CD4-positive, alpha-beta memory T cell (primary cell): Measurements from ENCODE around the gene RNF123. TPM values are rescaled to one million over a fixed set of nuclear protein-coding genes. Genes with fewer than 3 reads are reported as not detected.

Source experiments
- CTCF ChIA-PET: fragments of 350-600 bp; sonication (Branson Sonifier 250); formaldehyde crosslinking; loops from one replicate; lab custom pipeline; 2021; ENCODE audit warnings: inconsistent platforms; ENCODE audit not compliant: partially characterized antibody; lab: Charles Lee
- POLR2A ChIA-PET: fragments of 350-600 bp; sonication (Branson Sonifier 250); formaldehyde crosslinking; loops from one replicate; lab custom pipeline; 2021; ENCODE audit not compliant: partially characterized antibody; lab: Charles Lee
- DNase-seq, 5 donors: peaks; one replicate each; pipeline versions ENCODE4 v3.0.0 to v3.0.0-alpha.2; 2020 to 2022; ENCODE audit warnings: mixed read lengths in 1 of 5
- H3K27ac ChIP-seq: one replicate; pipeline ENCODE4 v1.7.0; 2013; ENCODE audit warnings: low read depth, low read length
- H3K27me3 ChIP-seq: 2 replicates; pipeline ENCODE4 v1.7.0; 2013; ENCODE audit warnings: mild to moderate bottlenecking, low read length, moderate library complexity; ENCODE audit not compliant: insufficient read depth
- H3K36me3 ChIP-seq: 2 replicates; pipeline ENCODE4 v1.7.0; 2013; ENCODE audit warnings: mild to moderate bottlenecking, low read length, moderate library complexity; ENCODE audit not compliant: insufficient read depth
- H3K4me1 ChIP-seq: 2 replicates; pipeline ENCODE4 v1.7.0; 2013; ENCODE audit warnings: mild to moderate bottlenecking, low read length, moderate library complexity; ENCODE audit not compliant: insufficient read depth
- H3K4me3 ChIP-seq, 2 donors: one replicate each; pipeline ENCODE4 v1.7.0; 2013; ENCODE audit warnings: low read length in 2 of 2, mild to moderate bottlenecking in 1 of 2
- H3K9me3 ChIP-seq, 2 donors: one replicate each; pipeline ENCODE4 v1.7.0; 2013; ENCODE audit warnings: low read length in 2 of 2, control low read depth in 1 of 2; ENCODE audit not compliant: control insufficient read depth in 1 of 2
- H3K27ac Mint-ChIP-seq, 7 donors: one replicate each; pipeline ENCODE4 v1.8.0; 2020 to 2021; ENCODE audit warnings: mixed read lengths in 7 of 7, mild to moderate bottlenecking in 6 of 7, inconsistent platforms in 3 of 7, moderate library complexity in 3 of 7
- H3K27me3 Mint-ChIP-seq, 2 donors: one replicate each; pipeline ENCODE4 v1.8.0; 2020 to 2021; ENCODE audit warnings: mixed read lengths in 2 of 2
- H3K36me3 Mint-ChIP-seq, 2 donors: one replicate each; pipeline ENCODE4 v1.8.0; 2020 to 2021; ENCODE audit warnings: mixed read lengths in 2 of 2, inconsistent platforms in 1 of 2, mild to moderate bottlenecking in 1 of 2
- H3K4me1 Mint-ChIP-seq, 4 donors: one replicate each; pipeline ENCODE4 v1.8.0; 2020 to 2021; ENCODE audit warnings: mixed read lengths in 4 of 4, mild to moderate bottlenecking in 1 of 4
- H3K4me3 Mint-ChIP-seq, 8 donors: one replicate each; pipeline ENCODE4 v1.8.0; 2020 to 2021; ENCODE audit warnings: mixed read lengths in 8 of 8, mild to moderate bottlenecking in 7 of 8, moderate library complexity in 6 of 8, inconsistent platforms in 3 of 8
- H3K9me3 Mint-ChIP-seq, 8 donors: one replicate each; pipeline ENCODE4 v1.8.0; 2020 to 2021; ENCODE audit warnings: mixed read lengths in 8 of 8, mild to moderate bottlenecking in 5 of 8, inconsistent platforms in 3 of 8, moderate library complexity in 1 of 8
- intact Hi-C: fragments of 100-400 bp; cut with micrococcal nuclease; formaldehyde crosslinking; loops from one replicate; pipeline ENCODE4 v1.15.1; 2023
- polyA plus RNA-seq, 2 donors: library from polyadenylated mRNA; unstranded; fragments of 300-500 nt; fragmentation: Illumina TruSeq; gene quantifications; one replicate each; pipeline ENCODE4 v1.2.3, GENCODE V29; 2021
- total RNA-seq, 2 experiments: library from RNA; stranded (reverse); gene quantifications; one replicate each; pipeline ENCODE4 v1.2.3, GENCODE V29; 2021

RNF123 gene
- total and polyA plus RNA-seq, 4 experiments from 2014 or later, result 3.1 to 74.7 (median 47.4) TPM

DNA sequence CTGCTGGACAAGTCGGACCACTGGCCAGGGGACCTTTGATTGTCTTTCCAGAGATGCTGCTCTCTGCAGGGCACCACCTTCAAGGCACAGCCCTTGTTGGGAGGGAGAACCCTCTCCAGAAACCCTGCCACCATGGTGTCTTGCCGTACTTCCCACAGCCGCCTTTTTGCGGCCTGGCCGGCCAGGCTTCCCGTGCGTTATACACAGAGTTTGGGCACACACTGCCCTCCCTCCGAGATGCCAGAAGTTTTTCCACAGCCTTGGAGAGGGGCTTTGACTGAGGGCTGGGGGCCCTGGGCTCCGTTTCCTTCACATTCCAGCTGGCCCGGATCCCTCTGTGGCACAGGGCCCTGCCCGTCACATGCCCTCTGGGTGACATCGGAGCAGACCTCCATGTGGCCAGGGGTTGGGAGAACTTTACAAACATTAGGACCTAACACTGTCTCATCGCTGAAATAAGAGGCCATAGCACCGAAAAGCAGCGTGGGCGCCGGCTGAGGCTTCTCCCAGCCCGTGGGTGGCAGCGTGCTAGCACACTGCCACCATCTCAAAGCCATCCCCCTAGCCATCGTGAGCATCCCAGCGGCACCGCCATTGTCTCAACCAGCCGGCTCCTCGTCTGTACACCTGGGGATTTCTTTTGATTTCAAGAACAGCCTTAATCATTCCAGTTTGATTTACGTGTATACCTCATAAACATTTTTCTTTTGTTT lies 21.5 kb upstream of the RNF123 start:
- Mint-ChIP-seq H3K36me3 (no peaks in the 10 kb centered on the region), H3K9me3 (peaks cover 0 to 2% (median 0%) of the 10 kb centered on the region in 8 donors), H3K4me3 (no peak overlapping the region), H3K4me1 (peaks cover 4 to 9% (median 6%) of the 10 kb centered on the region in 4 donors), H3K27me3 (no peaks in the 10 kb centered on the region), H3K27ac (no peak overlapping the region)
- Histone ChIP-seq H3K4me3 (no peak overlapping the region), H3K4me1 (peaks cover 5% of the 10 kb centered on the region), H3K27ac (no peak overlapping the region), H3K9me3 (no peaks in the 10 kb centered on the region), H3K36me3 (no peaks in the 10 kb centered on the region), H3K27me3 (no peaks in the 10 kb centered on the region)
- intact Hi-C loops, result no loop called here
- no peak for DNase-seq
- POLR2A ChIA-PET, result no interaction called here
- CTCF ChIA-PET, result interaction anchor here (5.5 kb wide), 1 partner anchor 128 kb away, joined by 44 read pairs; no protein-coding TSS in a partner anchor

DNA sequence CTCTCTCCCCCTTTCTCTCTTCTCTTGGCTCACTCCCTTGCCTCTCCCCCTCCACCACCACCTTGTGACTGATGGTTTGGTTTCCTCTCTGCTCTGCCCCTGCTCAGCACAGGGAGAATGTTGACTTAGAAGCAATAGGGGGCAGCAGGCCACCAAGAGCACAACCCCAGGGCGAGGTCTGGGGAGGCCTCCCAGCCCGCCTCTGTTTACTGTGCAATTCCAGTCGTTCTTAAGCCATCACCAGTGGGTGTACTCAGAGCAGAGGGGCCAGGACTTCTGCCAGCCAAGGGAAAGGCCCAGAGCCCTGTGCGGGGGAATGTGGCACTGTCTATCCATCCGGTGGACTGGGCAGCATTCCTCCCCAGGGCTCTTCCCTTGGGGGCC lies 21.0 kb upstream of the RNF123 start:
- H3K4me1 Mint-ChIP-seq, result peaks cover 7 to 13% (median 9%) of the 10 kb centered on the region in 4 donors
- peaks cover 0 to 2% (median 0%) of the 10 kb centered on the region in 8 donors for H3K9me3 Mint-ChIP-seq
- no peak overlapping the region for H3K4me3 Mint-ChIP-seq
- intact Hi-C loops, result no loop called here
- no peaks in the 10 kb centered on the region for H3K27me3 Mint-ChIP-seq
- ChIA-PET POLR2A (interaction anchor here (1.6 kb wide), 1 partner anchor 129 kb away, joined by 9 read pairs; no protein-coding TSS in a partner anchor), CTCF (interaction anchor here (1.1 to 5.5 kb wide), 3 partner anchors 102 to 129 kb away, joined by 4 to 319 read pairs (median 44); no protein-coding TSS in a partner anchor)
- no peaks in the 10 kb centered on the region for H3K27me3 ChIP-seq
- H3K4me3 ChIP-seq, result no peak overlapping the region
- no peak for DNase-seq
- H3K36me3 Mint-ChIP-seq, result no peaks in the 10 kb centered on the region
- no peak overlapping the region for H3K27ac Mint-ChIP-seq
- H3K4me1 ChIP-seq, result peaks cover 9% of the 10 kb centered on the region
- no peaks in the 10 kb centered on the region for H3K9me3 ChIP-seq
- no peaks in the 10 kb centered on the region for H3K36me3 ChIP-seq
- H3K27ac ChIP-seq, result no peak overlapping the region

DNA sequence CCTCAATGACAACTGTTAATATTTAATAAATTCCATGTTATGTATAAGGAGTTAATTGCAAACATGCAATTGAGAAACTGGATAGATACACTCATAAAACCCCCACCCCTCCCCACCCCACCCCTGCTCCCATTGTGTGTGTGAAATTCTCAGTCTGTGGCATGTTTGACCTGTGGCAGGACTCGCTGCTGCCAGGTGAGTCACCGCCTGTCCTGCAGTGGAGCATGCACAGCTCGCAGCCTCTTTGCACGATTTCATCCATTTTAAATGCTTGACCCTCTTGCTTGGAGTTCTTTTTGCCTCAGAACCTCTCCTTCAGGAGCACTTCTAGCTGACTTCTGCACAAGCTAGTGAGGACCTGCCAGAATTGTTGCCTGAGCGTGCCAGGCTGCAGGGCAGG lies 20.5 kb upstream of the RNF123 start:
- no peak for DNase-seq
- H3K27me3 Mint-ChIP-seq, result no peaks in the 10 kb centered on the region
- peaks cover 0 to 4% of the 10 kb centered on the region in 2 donors for H3K36me3 Mint-ChIP-seq
- intact Hi-C loops, result no loop called here
- H3K9me3 Mint-ChIP-seq, result peaks cover 0 to 2% (median 0%) of the 10 kb centered on the region in 8 donors
- no peaks in the 10 kb centered on the region for H3K27me3 ChIP-seq
- no peak overlapping the region for H3K4me3 Mint-ChIP-seq
- H3K4me1 ChIP-seq, result peaks cover 10% of the 10 kb centered on the region
- no peak overlapping the region for H3K27ac ChIP-seq
- H3K4me3 ChIP-seq, result no peak overlapping the region
- no peaks in the 10 kb centered on the region for H3K9me3 ChIP-seq
- ChIA-PET POLR2A (interaction anchor here (1.6 kb wide), 1 partner anchor 129 kb away, joined by 9 read pairs; no protein-coding TSS in a partner anchor), CTCF (interaction anchor here (1.1 to 5.3 kb wide), 4 partner anchors 102 to 156 kb away, joined by 3 to 319 read pairs (median 4); no protein-coding TSS in a partner anchor)
- no peaks in the 10 kb centered on the region for H3K36me3 ChIP-seq
- H3K27ac Mint-ChIP-seq, result no peak overlapping the region
- H3K4me1 Mint-ChIP-seq, result peaks cover 10 to 18% (median 14%) of the 10 kb centered on the region in 4 donors

DNA sequence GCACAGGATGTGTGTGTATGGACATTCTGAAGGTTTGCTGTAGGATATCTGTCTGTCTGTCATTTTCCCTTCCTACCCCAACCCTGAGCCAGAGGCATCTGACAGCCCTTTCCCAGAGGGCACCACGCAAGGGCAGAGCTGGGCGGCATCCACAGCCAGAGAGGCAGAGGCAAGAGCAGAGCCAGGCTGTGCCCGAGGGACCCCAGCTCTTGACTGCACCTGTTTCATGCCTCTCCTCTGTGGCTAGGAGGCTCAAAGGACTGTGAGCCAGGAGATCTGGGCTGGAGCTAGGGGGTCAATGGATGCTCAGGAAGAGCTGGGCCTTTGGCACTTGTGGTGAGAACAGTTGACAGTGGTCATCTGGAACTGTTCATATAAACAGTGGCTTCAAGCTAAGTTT lies 20.0 kb upstream of the RNF123 start:
- intact Hi-C loops, result no loop called here
- Mint-ChIP-seq H3K27me3 (no peaks in the 10 kb centered on the region), H3K36me3 (peaks cover 0 to 6% of the 10 kb centered on the region in 2 donors), H3K9me3 (peaks cover 0 to 2% (median 0%) of the 10 kb centered on the region in 8 donors), H3K4me1 (peaks cover 10 to 19% (median 15%) of the 10 kb centered on the region in 4 donors), H3K4me3 (no peak overlapping the region), H3K27ac (no peak overlapping the region)
- CTCF ChIA-PET, result interaction anchor here (1.1 to 5.3 kb wide), 4 partner anchors 103 to 156 kb away, joined by 3 to 319 read pairs (median 4); no protein-coding TSS in a partner anchor
- POLR2A ChIA-PET, result interaction anchor here (1.6 kb wide), 1 partner anchor 130 kb away, joined by 9 read pairs; no protein-coding TSS in a partner anchor
- no peaks in the 10 kb centered on the region for H3K27me3 ChIP-seq
- H3K27ac ChIP-seq, result no peak overlapping the region
- no peak overlapping the region for H3K4me3 ChIP-seq
- no peaks in the 10 kb centered on the region for H3K36me3 ChIP-seq
- H3K4me1 ChIP-seq, result peaks cover 10% of the 10 kb centered on the region
- no peaks in the 10 kb centered on the region for H3K9me3 ChIP-seq
- no peak for DNase-seq

DNA sequence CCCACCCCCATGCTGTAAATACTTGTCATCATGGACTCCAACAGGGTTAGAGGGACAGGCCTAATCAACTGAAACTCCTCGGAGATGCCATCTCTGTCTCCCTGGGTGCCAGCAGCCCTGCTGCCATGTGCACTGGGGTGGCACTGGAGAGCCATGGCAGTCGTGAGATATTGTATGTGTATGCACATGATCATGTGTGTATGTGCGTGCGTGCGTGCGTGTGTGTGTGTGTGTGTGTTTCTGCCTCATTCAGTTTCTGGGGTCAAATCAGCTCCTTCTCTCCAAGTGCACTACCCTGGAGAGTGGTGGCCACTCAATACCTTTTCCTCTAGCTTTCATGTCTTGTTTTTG lies 18.4 kb upstream of the RNF123 start:
- Mint-ChIP-seq H3K36me3 (peaks cover 5 to 18% of the 10 kb centered on the region in 2 donors), H3K9me3 (peaks cover 0 to 2% (median 0%) of the 10 kb centered on the region in 8 donors), H3K4me1 (peaks cover 16 to 35% (median 27%) of the 10 kb centered on the region in 4 donors), H3K27ac (peak overlapping the region in 1 of 7 donors; percentile 83), H3K27me3 (no peaks in the 10 kb centered on the region), H3K4me3 (no peak overlapping the region)
- Histone ChIP-seq H3K4me1 (peaks cover 23% of the 10 kb centered on the region), H3K4me3 (no peak overlapping the region), H3K27me3 (no peaks in the 10 kb centered on the region), H3K27ac (no peak overlapping the region), H3K9me3 (no peaks in the 10 kb centered on the region), H3K36me3 (peaks cover 2% of the 10 kb centered on the region)
- DNase-seq, result no peak
- intact Hi-C loops, result loop anchor here (1.0 to 10.0 kb wide), 5 partner anchors 68 to 329 kb away; partner anchors contain the start of genes RBM6, RHOA, TCTA and USP4
- ChIA-PET CTCF (interaction anchor here (1.0 to 5.3 kb wide), 14 partner anchors 11 to 506 kb away, joined by 3 to 319 read pairs (median 4); partner anchors contain the start of genes MON1A and UBA7), POLR2A (interaction anchor here (1.2 to 4.0 kb wide), 3 partner anchors 123 to 269 kb away, joined by 3 to 85 read pairs (median 3); partner anchors contain the start of gene RBM6)

DNA sequence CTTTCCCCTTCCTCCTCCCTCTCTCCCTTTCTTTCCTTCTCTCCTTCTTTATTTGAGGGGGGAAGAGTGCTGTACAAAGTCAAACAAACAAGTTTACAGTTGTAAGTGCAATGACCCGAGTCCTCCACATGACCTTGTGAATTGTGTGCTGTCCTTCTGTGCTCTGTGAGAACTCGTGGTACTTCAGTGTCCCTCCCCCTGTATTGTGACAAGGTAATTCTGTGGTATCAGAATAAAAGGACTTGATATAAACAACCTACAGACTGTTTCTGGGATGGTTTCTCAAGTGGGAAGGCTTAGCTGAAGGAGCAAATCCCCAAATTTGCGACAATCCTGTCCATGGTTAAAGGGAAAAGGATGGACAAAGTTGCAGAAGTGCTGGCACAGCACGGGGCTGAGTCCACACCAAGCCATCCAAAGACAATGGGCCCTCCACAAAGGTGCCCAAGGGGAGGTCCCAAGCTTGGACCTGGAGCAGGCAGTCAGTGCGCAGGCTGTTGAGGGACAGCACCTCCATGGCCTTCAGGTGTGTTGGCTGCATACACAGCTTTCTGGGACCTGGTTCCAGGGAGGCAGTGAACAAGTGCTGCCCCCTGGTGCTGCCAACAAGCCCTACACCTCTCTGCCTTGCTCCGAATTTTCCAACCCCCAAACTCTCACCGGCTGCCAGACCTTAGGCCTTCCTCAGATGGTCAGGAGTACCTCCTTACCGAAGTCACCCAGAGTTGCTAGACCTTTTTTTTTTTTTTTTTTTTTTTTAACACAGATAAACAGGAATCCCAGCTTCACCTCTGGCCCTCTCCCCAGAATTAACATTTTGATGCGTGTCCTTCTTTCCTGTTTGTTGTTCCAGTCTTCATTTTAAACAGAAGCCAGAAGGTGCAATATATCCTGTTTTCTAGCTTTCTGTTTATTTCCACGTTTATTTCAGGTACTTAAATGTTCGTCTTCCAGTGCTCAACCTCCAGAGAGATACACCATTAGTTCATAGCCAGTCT lies 17.8 kb upstream of the RNF123 start:
- no peak overlapping the region for H3K27ac ChIP-seq
- Mint-ChIP-seq H3K9me3 (no peaks in the 10 kb centered on the region), H3K36me3 (peaks cover 10 to 20% of the 10 kb centered on the region in 2 donors), H3K4me1 (peaks cover 17 to 40% (median 30%) of the 10 kb centered on the region in 4 donors), H3K27me3 (no peaks in the 10 kb centered on the region), H3K4me3 (peak overlapping the region; percentile 50 to 83 (median 72)), H3K27ac (peak overlapping the region; percentile 40 to 91 (median 80))
- peak; percentile 66 to 69 (median 69) for DNase-seq
- ChIA-PET CTCF (interaction anchor here (0.6 to 5.3 kb wide), 21 partner anchors 11 to 507 kb away, joined by 3 to 319 read pairs (median 4); partner anchors contain the start of genes MON1A and UBA7), POLR2A (interaction anchor here (0.8 to 4.0 kb wide), 6 partner anchors 117 to 268 kb away, joined by 3 to 85 read pairs (median 4); partner anchors contain the start of genes BSN, DAG1 and RBM6)
- intact Hi-C loops, result loop anchor here (1.0 to 10.0 kb wide), 5 partner anchors 68 to 329 kb away; partner anchors contain the start of genes RBM6, RHOA, TCTA and USP4
- no peaks in the 10 kb centered on the region for H3K9me3 ChIP-seq
- H3K36me3 ChIP-seq, result peaks cover 9% of the 10 kb centered on the region
- H3K27me3 ChIP-seq, result no peaks in the 10 kb centered on the region
- peaks cover 30% of the 10 kb centered on the region for H3K4me1 ChIP-seq
- H3K4me3 ChIP-seq, result no peak overlapping the region
